Immature natural killer cell (primary cell): ENCODE measurements around the gene MUS81. TPM values are rescaled to one million over a fixed set of nuclear protein-coding genes. Genes with fewer than 3 reads are reported as not detected.
A peak's percentile ranks its signal among the peaks of the same experiment; 100 is the strongest.

Source experiments
- DNase-seq, 3 donors: peaks; one replicate each; pipeline ENCODE4 v3.0.0; 2022; ENCODE audit warnings: mixed read lengths in 1 of 3
- H3K27ac Mint-ChIP-seq, 6 donors: one replicate each; pipeline ENCODE4 v1.8.0; 2020; ENCODE audit warnings: mixed read lengths in 6 of 6, mild to moderate bottlenecking in 5 of 6, inconsistent platforms in 4 of 6, moderate library complexity in 3 of 6
- H3K27me3 Mint-ChIP-seq, 3 donors: one replicate each; pipeline ENCODE4 v1.8.0; 2020 to 2021; ENCODE audit warnings: low read depth in 3 of 3, mild to moderate bottlenecking in 3 of 3, mixed read lengths in 3 of 3, moderate library complexity in 3 of 3, inconsistent platforms in 1 of 3
- H3K36me3 Mint-ChIP-seq, 3 donors: one replicate each; pipeline ENCODE4 v1.8.0; 2020; ENCODE audit warnings: mixed read lengths in 3 of 3, inconsistent platforms in 2 of 3, mild to moderate bottlenecking in 2 of 3
- H3K4me1 Mint-ChIP-seq, 2 donors: one replicate each; pipeline ENCODE4 v1.8.0; 2020; ENCODE audit warnings: inconsistent platforms in 2 of 2, mild to moderate bottlenecking in 2 of 2, mixed read lengths in 2 of 2, moderate library complexity in 1 of 2
- H3K4me3 Mint-ChIP-seq, 5 donors: one replicate each; pipeline ENCODE4 v1.8.0; 2020; ENCODE audit warnings: mild to moderate bottlenecking in 5 of 5, mixed read lengths in 5 of 5, inconsistent platforms in 3 of 5, moderate library complexity in 3 of 5
- H3K9me3 Mint-ChIP-seq, 6 donors: one replicate each; pipeline ENCODE4 v1.8.0; 2020; ENCODE audit warnings: mild to moderate bottlenecking in 6 of 6, mixed read lengths in 6 of 6, inconsistent platforms in 4 of 6, moderate library complexity in 3 of 6
- polyA plus RNA-seq, 3 donors: library from polyadenylated mRNA; unstranded; fragments of 300-500 nt; fragmentation: Illumina TruSeq; gene quantifications; one replicate each; pipeline ENCODE4 v1.2.3, GENCODE V29; 2021

MUS81 gene
- polyA plus RNA-seq, 3 donors from 2014 or later: 22.7 to 47.0 (median 32.2) TPM

GRCh38 chr11:65867284-65868071 lies 7.2 kb downstream of the MUS81 start:
- Mint-ChIP-seq H3K27ac (no peak overlapping the region), H3K4me3 (no peak overlapping the region), H3K36me3 (peaks cover 4 to 11% (median 4%) of the 10 kb centered on the region in 3 donors), H3K4me1 (peaks cover 14 to 27% of the 10 kb centered on the region in 2 donors), H3K9me3 (no peaks in the 10 kb centered on the region), H3K27me3 (peaks cover 0 to 5% (median 2%) of the 10 kb centered on the region in 3 donors)
- no peak for DNase-seq

GRCh38 chr11:65868076-65868667 lies 7.9 kb downstream of the MUS81 start:
- no peak for DNase-seq

GRCh38 chr11:65868907-65869306 lies 8.7 kb downstream of the MUS81 start:
- Mint-ChIP-seq H3K9me3 (no peaks in the 10 kb centered on the region), H3K36me3 (peaks cover 0 to 7% (median 0%) of the 10 kb centered on the region in 3 donors), H3K4me1 (peaks cover 17 to 34% of the 10 kb centered on the region in 2 donors), H3K27me3 (peaks cover 0 to 8% (median 0%) of the 10 kb centered on the region in 3 donors), H3K4me3 (no peak overlapping the region), H3K27ac (peak overlapping the region in 1 of 6 donors; percentile 24)
- DNase-seq: no peak

More at GRCh38 chr11:65868076-65868667, 7.9 kb downstream of the MUS81 start:
- Mint-ChIP-seq H3K4me3 (no peak overlapping the region), H3K9me3 (no peaks in the 10 kb centered on the region), H3K27me3 (peaks cover 0 to 5% (median 2%) of the 10 kb centered on the region in 3 donors), H3K27ac (peak overlapping the region in 1 of 6 donors; percentile 2), H3K4me1 (peaks cover 14 to 27% of the 10 kb centered on the region in 2 donors), H3K36me3 (peaks cover 0 to 7% (median 0%) of the 10 kb centered on the region in 3 donors)

GRCh38 chr11:65869643-65870306 lies 9.5 kb downstream of the MUS81 start:
- Mint-ChIP-seq H3K4me3 (no peak overlapping the region), H3K36me3 (peaks cover 0 to 7% (median 0%) of the 10 kb centered on the region in 3 donors), H3K4me1 (peaks cover 17 to 35% of the 10 kb centered on the region in 2 donors), H3K9me3 (no peaks in the 10 kb centered on the region), H3K27me3 (peaks cover 0 to 8% (median 0%) of the 10 kb centered on the region in 3 donors), H3K27ac (peak overlapping the region in 1 of 6 donors; percentile 45)
- DNase-seq: no peak

GRCh38 chr11:65870307-65870658 lies 10.1 kb downstream of the MUS81 start:
- H3K36me3 Mint-ChIP-seq: peaks cover 0 to 4% (median 0%) of the 10 kb centered on the region in 3 donors
- no peak for DNase-seq
- no peaks in the 10 kb centered on the region for H3K9me3 Mint-ChIP-seq
- peak overlapping the region in 5 of 6 donors; percentile 45 to 87 (median 74) for H3K27ac Mint-ChIP-seq
- H3K27me3 Mint-ChIP-seq: peaks cover 0 to 8% (median 0%) of the 10 kb centered on the region in 3 donors
- H3K4me3 Mint-ChIP-seq: peak overlapping the region in 3 of 5 donors; percentile 27 to 50 (median 46)
- H3K4me1 Mint-ChIP-seq: peaks cover 17 to 35% of the 10 kb centered on the region in 2 donors

- DNase-seq: no peak
- Mint-ChIP-seq H3K36me3 (peaks cover 0 to 4% (median 0%) of the 10 kb centered on the region in 3 donors), H3K27ac (peak overlapping the region in 5 of 6 donors; percentile 51 to 87 (median 74)), H3K4me1 (peaks cover 17 to 35% of the 10 kb centered on the region in 2 donors), H3K9me3 (no peaks in the 10 kb centered on the region), H3K4me3 (peak overlapping the region in 4 of 5 donors; percentile 42 to 53 (median 48)), H3K27me3 (peaks cover 0 to 8% (median 0%) of the 10 kb centered on the region in 3 donors)
Measured at GRCh38 chr11:65870706-65871681, 10.8 kb downstream of the MUS81 start.

- Mint-ChIP-seq H3K36me3 (peaks cover 0 to 4% (median 0%) of the 10 kb centered on the region in 3 donors), H3K27me3 (peaks cover 0 to 8% (median 0%) of the 10 kb centered on the region in 3 donors), H3K9me3 (no peaks in the 10 kb centered on the region), H3K4me3 (peak overlapping the region; percentile 42 to 53 (median 42)), H3K4me1 (peaks cover 17 to 42% of the 10 kb centered on the region in 2 donors), H3K27ac (peak overlapping the region in 4 of 6 donors; percentile 20 to 76 (median 33))
- no peak for DNase-seq
Measured at GRCh38 chr11:65871811-65872548, 11.7 kb downstream of the MUS81 start.

- Mint-ChIP-seq H3K36me3 (no peaks in the 10 kb centered on the region), H3K27me3 (peaks cover 0 to 8% (median 0%) of the 10 kb centered on the region in 3 donors), H3K4me3 (peak within 1 kb of the TSS; percentile 77 to 94 (median 89)), H3K4me1 (peaks cover 23 to 45% of the 10 kb centered on the region in 2 donors), H3K27ac (peak within 1 kb of the TSS; percentile 76 to 92 (median 86)), H3K9me3 (no peaks in the 10 kb centered on the region)
- no peak for DNase-seq
Measured at GRCh38 chr11:65872586-65873317, 12.5 kb downstream of the MUS81 start, which contains the start of gene EFEMP2. EFEMP2 (minus strand) TSS chr11:65872800; CDS start chr11:65872354, 446 bp downstream.

- Mint-ChIP-seq H3K27me3 (peaks cover 0 to 10% (median 0%) of the 10 kb centered on the region in 3 donors), H3K4me3 (peak overlapping the region; percentile 77 to 94 (median 89)), H3K27ac (peak overlapping the region; percentile 70 to 92 (median 86)), H3K9me3 (no peaks in the 10 kb centered on the region), H3K36me3 (no peaks in the 10 kb centered on the region), H3K4me1 (peaks cover 31 to 51% of the 10 kb centered on the region in 2 donors)
- DNase-seq: peak; percentile 96 to 98 (median 98)
Measured at GRCh38 chr11:65873318-65874156, 13.3 kb downstream of the MUS81 start.

- Mint-ChIP-seq H3K4me1 (peaks cover 65 to 69% of the 10 kb centered on the region in 2 donors), H3K36me3 (peaks cover 0 to 12% (median 0%) of the 10 kb centered on the region in 3 donors), H3K27me3 (peaks cover 0 to 8% (median 7%) of the 10 kb centered on the region in 3 donors), H3K9me3 (no peaks in the 10 kb centered on the region), H3K4me3 (peak within 1 kb of the TSS; percentile 87 to 97 (median 95)), H3K27ac (peak within 1 kb of the TSS; percentile 94 to 98 (median 96))
- peak; percentile 54 to 77 (median 74) for DNase-seq
Measured at GRCh38 chr11:65879617-65880016, 19.4 kb downstream of the MUS81 start, which contains the start of gene CTSW. CTSW (plus strand) TSS chr11:65879837; CDS start chr11:65879855, 18 bp downstream.

- H3K4me3 Mint-ChIP-seq: peak overlapping the region; percentile 87 to 97 (median 95)
- no peak for DNase-seq
- peaks cover 0 to 14% (median 0%) of the 10 kb centered on the region in 3 donors for H3K36me3 Mint-ChIP-seq
- H3K27ac Mint-ChIP-seq: peak overlapping the region; percentile 94 to 98 (median 96)
- peaks cover 69 to 73% of the 10 kb centered on the region in 2 donors for H3K4me1 Mint-ChIP-seq
- no peaks in the 10 kb centered on the region for H3K9me3 Mint-ChIP-seq
- H3K27me3 Mint-ChIP-seq: peaks cover 0 to 8% (median 8%) of the 10 kb centered on the region in 3 donors
Measured at GRCh38 chr11:65880027-65880426, 19.8 kb downstream of the MUS81 start.
